Mucosa of descending colon (tissue), 3 donors: ENCODE results near the gene SH3TC1. TPM values are rescaled to one million over a fixed set of nuclear protein-coding genes. Genes with fewer than 3 reads are reported as not detected.

Source experiments
- ATAC-seq: fragments of 200-7000 bp; cut with Tn5 transposase; one replicate; pipeline ENCODE4 v1.9.1; 2020; ENCODE audit warnings: mild to moderate bottlenecking, moderate library complexity
- DNase-seq, 3 donors: peaks; one replicate each; pipeline ENCODE4 v3.0.0-alpha.2; 2020
- H3K36me3 ChIP-seq: fragments of 200-600 bp; one replicate; pipeline ENCODE4 v1.8.0; 2021; ENCODE audit warnings: low read depth, mild to moderate bottlenecking
- H3K4me1 ChIP-seq: fragments of 200-600 bp; one replicate; pipeline ENCODE4 v1.8.0; 2021; ENCODE audit warnings: low read depth, mild to moderate bottlenecking
- H3K4me3 ChIP-seq: fragments of 200-600 bp; one replicate; pipeline ENCODE4 v1.8.0; 2021; ENCODE audit warnings: mild to moderate bottlenecking
- H3K9me3 ChIP-seq: fragments of 200-600 bp; one replicate; pipeline ENCODE4 v1.8.0; 2021; ENCODE audit warnings: mild to moderate bottlenecking
- intact Hi-C, 2 donors: fragments of 100-400 bp; cut with DNase I in 1 of 2; cut with micrococcal nuclease in 1 of 2; formaldehyde crosslinking; loops; one replicate each; pipeline versions ENCODE4 v1.11.0 to v1.11.1; 2022; cut with DNase I, micrococcal nuclease
- total RNA-seq, 3 donors: library from RNA; stranded (reverse); fragmentation: NEBNext Ultra II Directional in 2 of 3; extraction: Animal tissue kit (Norgen Biotek cat#: 25700) in 2 of 3; gene quantifications; one replicate each; pipeline versions ENCODE4 v1.2.1 to v1.2.4, GENCODE V29; 2021 to 2023
- TF ChIP-seq, protein P1 (sequence below): fragments of 200-600 bp; IDR thresholded peaks from one replicate; pipeline ENCODE4 v1.8.0; 2022; ENCODE audit warnings: antibody characterized with exemption, mild to moderate bottlenecking
- donor health status: DM: no; HTN: no; CAD: no; lungs with moderate emphysema.
- donor health status: DM: no; HTN: no; CAD: no.
- donor health status: DM: no; HTN: yes; CAD: no.

The SH3TC1 gene
- total RNA-seq, 3 donors from 2014 or later: 10.3 to 13.6 (median 11.7) TPM

DNA sequence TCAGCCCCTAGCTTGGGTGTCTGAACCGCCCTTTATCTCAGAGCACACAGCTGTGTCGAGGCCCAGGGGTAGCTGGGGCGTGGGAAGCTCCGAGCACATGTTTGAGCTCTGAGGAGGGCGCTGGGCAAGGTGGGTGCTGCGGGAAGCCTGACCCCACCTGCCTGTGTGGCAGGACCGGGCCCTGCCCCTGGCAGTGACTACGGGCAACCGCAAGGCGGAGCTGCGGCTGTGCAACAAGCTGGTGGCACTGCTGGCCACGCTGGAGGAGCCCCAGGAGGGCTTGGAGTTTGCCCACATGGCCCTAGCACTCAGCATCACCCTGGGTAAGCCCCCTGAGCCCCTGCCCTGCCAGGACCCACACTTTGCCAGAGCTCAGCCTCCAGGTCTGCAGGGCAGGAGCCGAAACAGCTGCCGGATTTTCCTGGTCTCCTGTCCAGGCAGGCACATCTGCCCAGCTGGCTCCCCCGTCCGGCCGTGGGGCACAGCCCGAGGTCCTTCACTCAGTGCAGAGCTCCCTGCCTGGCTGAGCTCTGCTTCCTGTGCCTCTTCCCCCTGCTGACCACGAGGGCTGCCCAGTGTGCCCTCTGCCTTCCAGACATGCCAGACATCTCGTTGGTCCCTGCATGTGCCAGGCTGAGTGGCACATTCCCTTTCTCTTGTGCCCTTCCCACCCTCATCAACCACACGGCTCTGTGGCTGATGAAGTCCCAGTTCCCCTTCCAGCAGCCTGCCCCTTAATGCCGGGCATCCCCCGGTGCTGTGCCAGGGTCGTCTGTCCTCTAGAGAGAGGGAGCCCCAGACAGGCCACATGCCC lies 37.2 kb downstream of the SH3TC1 start:
- H3K9me3 ChIP-seq: no peaks in the 10 kb centered on the region
- intact Hi-C loops: no loop called here
- no peaks in the 10 kb centered on the region for H3K36me3 ChIP-seq
- H3K4me1 ChIP-seq: peaks cover 3% of the 10 kb centered on the region
- DNase-seq: peak in 1 of 3 donors; percentile 40
- no peak for ATAC-seq
- TF ChIP-seq, protein P1, sequence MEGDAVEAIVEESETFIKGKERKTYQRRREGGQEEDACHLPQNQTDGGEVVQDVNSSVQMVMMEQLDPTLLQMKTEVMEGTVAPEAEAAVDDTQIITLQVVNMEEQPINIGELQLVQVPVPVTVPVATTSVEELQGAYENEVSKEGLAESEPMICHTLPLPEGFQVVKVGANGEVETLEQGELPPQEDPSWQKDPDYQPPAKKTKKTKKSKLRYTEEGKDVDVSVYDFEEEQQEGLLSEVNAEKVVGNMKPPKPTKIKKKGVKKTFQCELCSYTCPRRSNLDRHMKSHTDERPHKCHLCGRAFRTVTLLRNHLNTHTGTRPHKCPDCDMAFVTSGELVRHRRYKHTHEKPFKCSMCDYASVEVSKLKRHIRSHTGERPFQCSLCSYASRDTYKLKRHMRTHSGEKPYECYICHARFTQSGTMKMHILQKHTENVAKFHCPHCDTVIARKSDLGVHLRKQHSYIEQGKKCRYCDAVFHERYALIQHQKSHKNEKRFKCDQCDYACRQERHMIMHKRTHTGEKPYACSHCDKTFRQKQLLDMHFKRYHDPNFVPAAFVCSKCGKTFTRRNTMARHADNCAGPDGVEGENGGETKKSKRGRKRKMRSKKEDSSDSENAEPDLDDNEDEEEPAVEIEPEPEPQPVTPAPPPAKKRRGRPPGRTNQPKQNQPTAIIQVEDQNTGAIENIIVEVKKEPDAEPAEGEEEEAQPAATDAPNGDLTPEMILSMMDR: no peak
- H3K4me3 ChIP-seq: no peak overlapping the region

DNA sequence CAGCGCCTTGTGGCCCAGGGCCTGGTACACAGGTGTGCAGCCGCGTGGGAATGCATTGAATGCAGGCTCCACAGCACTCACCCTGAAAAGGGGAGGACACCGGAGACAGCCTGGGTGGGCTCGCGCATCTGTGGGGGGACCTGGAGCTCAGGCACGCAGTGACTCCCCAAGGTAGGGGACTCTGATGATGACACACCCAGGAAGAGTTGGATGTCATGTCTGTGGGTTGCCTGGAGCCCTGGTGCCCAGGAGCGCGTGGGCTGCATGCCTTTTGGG lies 37.8 kb downstream of the SH3TC1 start:
- intact Hi-C loops: no loop called here
- DNase-seq: no peak
- no peaks in the 10 kb centered on the region for H3K9me3 ChIP-seq
- peaks cover 3% of the 10 kb centered on the region for H3K4me1 ChIP-seq
- no peak overlapping the region for H3K4me3 ChIP-seq
- ATAC-seq: no peak
- TF ChIP-seq, protein P1: no peak
- H3K36me3 ChIP-seq: no peaks in the 10 kb centered on the region

DNA sequence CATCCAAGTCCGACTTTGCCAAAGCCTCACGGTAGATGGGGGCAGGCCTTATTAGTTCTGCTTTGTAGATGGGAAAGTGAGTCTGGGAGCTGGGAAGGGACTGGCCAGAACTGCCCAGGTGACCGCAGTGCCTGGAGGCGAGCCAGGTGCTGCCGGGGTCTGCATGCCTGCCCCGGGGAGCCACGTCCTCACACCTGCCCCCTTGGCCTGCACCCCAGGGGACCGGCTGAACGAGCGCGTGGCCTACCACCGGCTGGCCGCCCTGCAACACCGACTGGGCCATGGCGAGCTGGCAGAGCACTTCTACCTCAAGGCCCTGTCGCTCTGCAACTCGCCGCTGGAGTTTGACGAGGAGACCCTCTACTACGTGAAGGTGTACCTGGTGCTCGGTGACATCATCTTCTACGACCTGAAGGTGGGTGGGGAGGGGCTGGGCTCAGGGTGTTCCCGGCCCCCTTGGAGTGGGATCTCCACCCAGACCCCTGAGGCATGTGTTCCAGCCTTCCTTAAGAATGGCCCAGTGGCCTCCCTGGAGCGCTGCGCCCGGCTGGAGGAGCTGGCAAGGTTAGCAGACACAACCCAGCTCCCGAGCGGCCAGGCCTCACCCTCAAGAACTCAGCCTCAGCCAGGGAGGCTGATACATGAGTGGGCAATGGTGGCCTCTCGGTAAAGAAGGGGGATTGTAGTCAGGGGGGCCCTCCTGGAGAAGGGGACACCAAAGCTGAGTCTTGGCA lies 38.3 kb downstream of the SH3TC1 start:
- intact Hi-C loops: no loop called here

DNA sequence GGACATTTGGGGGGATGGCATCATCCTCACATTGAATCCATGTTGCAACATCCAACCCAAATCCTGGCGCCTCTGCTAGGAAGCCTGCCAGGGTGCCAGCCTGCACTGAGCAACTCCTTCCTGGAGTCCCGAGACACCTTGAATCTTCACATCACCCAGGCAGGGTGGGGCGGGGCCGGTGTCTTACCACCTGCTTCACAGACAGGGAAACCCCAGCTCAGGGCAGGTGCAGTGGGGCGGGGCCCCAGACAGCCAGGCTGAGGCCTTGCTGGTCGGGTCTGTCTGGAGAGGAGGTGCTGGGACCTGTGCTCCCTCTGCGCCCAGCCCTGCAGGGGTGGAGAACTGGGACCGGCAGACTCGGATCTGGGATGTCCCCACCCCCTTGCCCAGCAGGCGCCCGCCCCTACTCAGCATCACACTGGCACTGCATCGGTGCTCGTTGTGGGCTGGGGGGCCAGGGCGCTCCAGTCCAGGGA lies 39.0 kb downstream of the SH3TC1 start:
- TF ChIP-seq, protein P1: no peak
- Histone ChIP-seq H3K4me3 (no peak overlapping the region), H3K4me1 (peaks cover 3% of the 10 kb centered on the region), H3K9me3 (no peaks in the 10 kb centered on the region), H3K36me3 (no peaks in the 10 kb centered on the region)
- peak; percentile 85 for ATAC-seq
- peak; percentile 71 to 87 (median 80) for DNase-seq
- intact Hi-C loops: no loop called here

More for the DNA sequence above, 38.3 kb downstream of the SH3TC1 start:
- Histone ChIP-seq H3K4me3 (no peak overlapping the region), H3K9me3 (no peaks in the 10 kb centered on the region), H3K4me1 (peaks cover 3% of the 10 kb centered on the region), H3K36me3 (no peaks in the 10 kb centered on the region)
- TF ChIP-seq, protein P1: no peak
- DNase-seq: peak in 1 of 3 donors; percentile 43
- no peak for ATAC-seq

DNA sequence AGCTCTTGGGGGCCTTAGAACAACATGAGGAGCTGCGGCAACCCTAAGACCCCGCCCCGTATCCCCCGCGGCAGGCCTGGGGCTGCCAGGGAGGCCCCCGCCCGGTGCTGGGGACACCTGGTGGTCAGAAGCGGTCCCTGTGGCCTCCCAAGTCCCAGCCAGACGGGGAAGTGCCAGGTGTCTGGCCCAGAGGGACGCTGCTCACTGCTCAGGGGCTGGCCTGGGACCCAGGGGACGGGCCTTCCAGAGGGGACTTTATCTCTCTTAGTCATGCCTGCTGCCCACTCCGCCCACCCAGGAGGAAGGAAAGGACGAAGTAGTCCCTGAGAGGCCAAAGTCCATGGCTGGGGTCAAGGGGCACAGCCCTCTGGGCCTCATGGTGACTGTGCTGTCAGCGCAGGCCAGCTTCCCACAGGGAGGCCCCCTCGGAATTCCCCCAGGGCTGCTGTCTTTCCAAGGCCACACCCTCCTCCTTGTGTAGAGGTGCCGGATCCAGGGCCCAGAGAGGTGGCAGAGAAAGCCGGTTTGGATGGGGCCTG lies 39.5 kb downstream of the SH3TC1 start:
- H3K4me1 ChIP-seq: peaks cover 3% of the 10 kb centered on the region
- DNase-seq (peak in 1 of 3 donors; percentile 52), ATAC-seq (peak; percentile 63)
- intact Hi-C loops: no loop called here
- no peak overlapping the region for H3K4me3 ChIP-seq
- H3K9me3 ChIP-seq: no peaks in the 10 kb centered on the region
- H3K36me3 ChIP-seq: no peaks in the 10 kb centered on the region
- TF ChIP-seq, protein P1: no peak
